Ascending aorta (tissue), 2 donors: ENCODE results near the gene LTB4R. TPM values are rescaled to one million over a fixed set of nuclear protein-coding genes. Genes with fewer than 3 reads are reported as not detected.

Experiments
- DNase-seq, 2 donors: peaks; one replicate each; pipeline ENCODE4 v3.0.0-alpha.2; 2019; ENCODE audit warnings: low spot score in 2 of 2
- H3K27ac ChIP-seq, 2 donors: fragments of 200-600 bp; sonication (generic); one replicate each; pipeline ENCODE4 v1.5.1; 2016 to 2017; ENCODE audit warnings: mild to moderate bottlenecking in 1 of 2
- H3K27me3 ChIP-seq: fragments of 200-600 bp; sonication (generic); one replicate; pipeline ENCODE4 v1.5.1; 2017
- H3K36me3 ChIP-seq, 2 donors: fragments of 200-600 bp; sonication (generic); one replicate each; pipeline ENCODE4 v1.5.1; 2016
- H3K4me1 ChIP-seq, 2 donors: fragments of 200-600 bp; sonication (generic); one replicate each; pipeline ENCODE4 v1.5.1; 2016 to 2017; ENCODE audit warnings: mild to moderate bottlenecking in 1 of 2
- H3K4me3 ChIP-seq, 2 donors: fragments of 200-600 bp; sonication (generic); one replicate each; pipeline ENCODE4 v1.5.1; 2016 to 2017; ENCODE audit warnings: mild to moderate bottlenecking in 1 of 2
- H3K9me3 ChIP-seq, 2 donors: fragments of 200-600 bp; sonication (generic); one replicate each; pipeline ENCODE4 v1.5.1; 2016
- intact Hi-C: fragments of 100-400 bp; cut with DNase I; formaldehyde crosslinking; loops from one replicate; pipeline ENCODE4 v1.15.1; 2023
- total RNA-seq: library from RNA; depleted of rRNA; stranded (reverse); fragments of >200 nt; gene quantifications from one replicate; pipeline ENCODE4 v1.1.0, GENCODE V29; 2016
- TF ChIP-seq, protein P1 (sequence below), 3 experiments: fragments of 200-600 bp in 2 of 3; fragments of 450-650 bp in 1 of 3; sonication (generic) in 2 of 3; IDR thresholded peaks; one replicate each; pipeline ENCODE4 v1.5.1; 2016 to 2019; ENCODE audit warnings: antibody characterized with exemption in 3 of 3, mild to moderate bottlenecking in 1 of 3, moderate library complexity in 1 of 3

LTB4R gene
- total RNA-seq, 1 donor from 2014 or later, result 3.6 TPM

DNA sequence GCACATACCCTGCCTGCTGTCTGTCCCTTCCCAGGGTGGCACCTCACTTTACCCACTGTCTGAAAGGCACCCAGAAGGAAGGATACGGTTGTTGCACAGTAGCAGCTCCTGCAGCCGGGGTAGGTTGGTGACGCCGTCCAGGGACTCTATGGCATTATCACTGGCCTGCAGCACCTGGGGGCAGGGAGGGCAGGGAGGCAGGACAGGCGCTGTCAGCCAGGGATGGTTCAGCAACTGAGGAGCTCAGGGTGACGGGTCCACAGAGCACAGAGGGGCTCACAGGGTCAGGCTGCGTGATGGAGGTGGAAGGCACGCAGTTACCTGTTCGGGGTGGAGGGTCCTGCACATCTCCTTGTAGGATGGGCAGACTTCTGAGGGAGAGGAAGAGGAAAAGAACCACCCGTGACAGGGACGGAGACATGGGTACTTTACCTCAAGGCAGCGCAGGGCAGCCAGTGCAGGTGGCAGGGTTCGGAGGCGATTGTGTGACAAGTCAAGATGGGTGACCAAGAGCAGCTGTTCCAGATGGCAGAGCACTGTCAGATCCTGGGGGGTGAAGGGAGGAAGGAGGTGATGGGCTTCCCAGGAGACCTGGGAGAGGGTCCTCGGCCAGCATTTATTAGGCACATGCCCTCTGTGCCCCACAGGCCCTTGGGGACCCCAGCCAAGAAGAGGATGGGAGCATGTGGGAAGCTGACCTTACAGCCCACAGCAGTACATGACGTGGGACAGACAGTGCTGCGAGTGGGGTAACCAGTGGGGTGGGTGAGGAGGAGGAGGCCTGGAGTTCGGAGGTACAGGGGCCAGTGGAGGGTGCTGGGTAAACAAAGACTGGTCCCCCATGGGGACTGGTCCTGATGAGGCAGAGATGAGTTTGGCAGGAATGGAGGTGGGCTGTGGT is 44.7 kb upstream of the LTB4R start:
- H3K4me3 ChIP-seq, result no peak overlapping the region
- intact Hi-C loops, result no loop called here
- peaks cover 0 to 4% of the 10 kb centered on the region in 2 donors for H3K4me1 ChIP-seq
- no peak overlapping the region for H3K27ac ChIP-seq
- TF ChIP-seq, protein P1, sequence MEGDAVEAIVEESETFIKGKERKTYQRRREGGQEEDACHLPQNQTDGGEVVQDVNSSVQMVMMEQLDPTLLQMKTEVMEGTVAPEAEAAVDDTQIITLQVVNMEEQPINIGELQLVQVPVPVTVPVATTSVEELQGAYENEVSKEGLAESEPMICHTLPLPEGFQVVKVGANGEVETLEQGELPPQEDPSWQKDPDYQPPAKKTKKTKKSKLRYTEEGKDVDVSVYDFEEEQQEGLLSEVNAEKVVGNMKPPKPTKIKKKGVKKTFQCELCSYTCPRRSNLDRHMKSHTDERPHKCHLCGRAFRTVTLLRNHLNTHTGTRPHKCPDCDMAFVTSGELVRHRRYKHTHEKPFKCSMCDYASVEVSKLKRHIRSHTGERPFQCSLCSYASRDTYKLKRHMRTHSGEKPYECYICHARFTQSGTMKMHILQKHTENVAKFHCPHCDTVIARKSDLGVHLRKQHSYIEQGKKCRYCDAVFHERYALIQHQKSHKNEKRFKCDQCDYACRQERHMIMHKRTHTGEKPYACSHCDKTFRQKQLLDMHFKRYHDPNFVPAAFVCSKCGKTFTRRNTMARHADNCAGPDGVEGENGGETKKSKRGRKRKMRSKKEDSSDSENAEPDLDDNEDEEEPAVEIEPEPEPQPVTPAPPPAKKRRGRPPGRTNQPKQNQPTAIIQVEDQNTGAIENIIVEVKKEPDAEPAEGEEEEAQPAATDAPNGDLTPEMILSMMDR (IDR thresholded peaks at IDR 0.05), result no peak
- H3K9me3 ChIP-seq, result no peaks in the 10 kb centered on the region
- peaks cover 4 to 26% of the 10 kb centered on the region in 2 donors for H3K36me3 ChIP-seq
- DNase-seq, result no peak
- H3K27me3 ChIP-seq, result no peaks in the 10 kb centered on the region

DNA sequence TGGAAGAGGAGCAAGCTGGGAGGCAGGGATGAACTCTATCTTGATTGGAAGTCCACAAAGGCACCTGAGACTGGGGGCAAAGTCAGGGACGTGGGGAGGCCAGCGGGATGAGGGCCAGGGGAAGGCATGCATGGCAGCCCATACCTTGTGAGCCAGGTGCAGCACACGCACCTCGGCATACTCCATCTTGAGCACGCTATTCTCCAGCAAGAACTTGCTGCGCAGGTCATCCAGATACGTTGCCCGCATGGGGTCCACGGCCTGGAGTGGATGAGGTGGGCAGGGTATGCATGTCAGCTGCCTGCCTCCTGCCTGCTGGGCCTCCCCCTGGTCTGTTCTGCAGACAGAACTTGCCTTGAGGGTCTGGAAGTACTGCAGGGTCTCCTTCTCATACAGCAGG is 43.8 kb upstream of the LTB4R start:
- DNase-seq, result no peak

DNA sequence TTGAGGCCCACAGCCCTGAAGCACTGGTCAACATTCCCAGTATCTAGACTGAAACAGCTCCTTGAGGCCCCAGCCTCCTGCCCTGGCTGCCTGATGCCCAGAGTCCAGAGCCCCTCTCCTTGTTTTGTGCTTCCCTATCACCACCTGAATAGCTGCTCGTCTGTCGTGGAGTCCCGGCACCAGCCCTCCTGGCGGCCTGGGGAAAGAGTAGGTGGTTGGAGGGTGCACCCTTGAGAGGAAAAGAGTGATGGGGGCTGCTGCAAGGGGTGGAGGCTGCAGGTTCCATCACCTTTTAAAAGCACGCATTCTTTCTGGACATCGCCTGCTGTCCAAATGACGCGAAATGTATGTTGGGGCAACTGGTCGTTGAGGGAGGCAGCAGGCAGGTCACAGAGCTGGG is 43.1 kb upstream of the LTB4R start:
- H3K27me3 ChIP-seq, result no peaks in the 10 kb centered on the region
- no peak for DNase-seq
- no peak overlapping the region for H3K4me3 ChIP-seq
- H3K27ac ChIP-seq, result no peak overlapping the region
- TF ChIP-seq, protein P1 (IDR thresholded peaks at IDR 0.05), result no peak
- H3K9me3 ChIP-seq, result no peaks in the 10 kb centered on the region
- peaks cover 4 to 26% of the 10 kb centered on the region in 2 donors for H3K36me3 ChIP-seq
- intact Hi-C loops, result no loop called here
- peaks cover 0 to 8% of the 10 kb centered on the region in 2 donors for H3K4me1 ChIP-seq

More for the DNA sequence above, 43.8 kb upstream of the LTB4R start:
- H3K9me3 ChIP-seq, result no peaks in the 10 kb centered on the region
- H3K4me3 ChIP-seq, result no peak overlapping the region
- TF ChIP-seq, protein P1 (IDR thresholded peaks at IDR 0.05), result no peak
- no peaks in the 10 kb centered on the region for H3K27me3 ChIP-seq
- peaks cover 0 to 8% of the 10 kb centered on the region in 2 donors for H3K4me1 ChIP-seq
- intact Hi-C loops, result no loop called here
- no peak overlapping the region for H3K27ac ChIP-seq
- peaks cover 4 to 26% of the 10 kb centered on the region in 2 donors for H3K36me3 ChIP-seq

DNA sequence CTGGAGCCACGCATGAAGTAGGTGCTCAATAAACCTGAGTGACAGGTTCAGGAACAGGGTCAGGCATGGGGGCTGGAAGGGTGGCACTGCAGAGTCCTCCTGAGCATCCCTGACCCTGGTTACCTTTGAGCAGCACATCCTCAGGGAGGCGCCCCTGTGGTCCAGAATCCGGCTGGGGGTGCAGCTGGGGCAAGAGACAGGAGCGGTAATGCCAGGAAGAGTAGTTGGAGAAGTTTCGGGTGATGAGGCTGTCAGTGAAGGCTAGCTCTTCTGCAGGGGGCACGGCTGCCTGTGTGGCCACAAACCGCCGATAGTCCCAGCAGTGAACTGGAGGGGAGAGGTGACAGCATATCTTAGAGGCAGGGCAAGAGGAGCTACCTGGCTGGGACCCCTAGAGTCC is 41.9 kb upstream of the LTB4R start:
- no peak for DNase-seq
- Histone ChIP-seq H3K9me3 (no peaks in the 10 kb centered on the region), H3K27ac (no peak overlapping the region), H3K4me3 (no peak overlapping the region), H3K27me3 (no peaks in the 10 kb centered on the region), H3K4me1 (peaks cover 0 to 8% of the 10 kb centered on the region in 2 donors), H3K36me3 (peaks cover 4 to 26% of the 10 kb centered on the region in 2 donors)
- intact Hi-C loops, result no loop called here
- TF ChIP-seq, protein P1 (IDR thresholded peaks at IDR 0.05), result no peak

DNA sequence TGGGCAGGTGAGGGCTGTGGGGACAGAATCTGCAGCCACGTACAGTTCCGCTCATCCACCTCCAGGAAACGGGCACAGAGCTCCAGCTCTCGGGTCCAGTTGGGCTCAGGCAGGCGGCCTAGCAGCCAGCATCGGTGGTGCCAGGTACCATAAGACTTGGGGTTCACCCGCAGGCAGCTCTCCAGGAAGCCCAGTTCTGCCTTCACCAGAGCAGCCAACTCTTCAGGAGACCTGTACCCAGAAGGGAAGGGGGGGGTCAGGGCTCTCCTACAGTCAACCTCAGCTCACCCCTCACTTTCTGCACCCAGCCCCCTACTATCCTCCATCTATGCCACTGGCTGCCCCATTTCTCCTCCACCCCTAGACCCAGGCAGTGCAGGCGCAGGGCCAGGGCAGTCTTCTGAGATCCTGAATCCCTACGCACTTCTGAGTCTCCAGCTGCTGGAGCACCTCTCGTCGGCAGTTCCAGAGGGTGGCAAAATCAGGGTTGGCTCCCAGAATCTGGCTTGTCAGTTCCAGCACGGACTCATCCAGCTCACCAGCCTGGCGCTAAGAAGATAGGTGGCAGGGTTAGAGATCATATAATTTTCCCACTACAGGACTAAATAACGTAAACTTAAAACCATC is 41.3 kb upstream of the LTB4R start:
- DNase-seq, result no peak
- H3K27ac ChIP-seq, result no peak overlapping the region
- no peaks in the 10 kb centered on the region for H3K9me3 ChIP-seq
- no peaks in the 10 kb centered on the region for H3K27me3 ChIP-seq
- TF ChIP-seq, protein P1 (IDR thresholded peaks at IDR 0.05), result no peak
- no peak overlapping the region for H3K4me3 ChIP-seq
- intact Hi-C loops, result loop anchor here (2.0 to 5.0 kb wide), 2 partner anchors 29 to 38 kb away; partner anchors contain the start of genes DHRS1, GMPR2, NEDD8 and NOP9
- peaks cover 4 to 26% of the 10 kb centered on the region in 2 donors for H3K36me3 ChIP-seq
- H3K4me1 ChIP-seq, result peaks cover 0 to 8% of the 10 kb centered on the region in 2 donors
